Body of pancreas (tissue), 4 donors: ENCODE measurements around the gene UBAC1. TPM values are rescaled to one million over a fixed set of nuclear protein-coding genes. Genes with fewer than 3 reads are reported as not detected.

Source experiments
- ATAC-seq: fragments of 150-250 bp; one replicate; pipeline ENCODE4 v1.9.1; 2016
- DNase-seq, 4 donors: peaks; one replicate each; pipeline ENCODE4 v3.0.0-alpha.2; 2019
- H3K27ac ChIP-seq, 4 donors: fragments of 200-600 bp; sonication (generic); 1 replicate in 3 of 4; 2 replicates in 1 of 4; pipeline versions ENCODE4 v1.5.1 to v1.6.1; 2016 to 2019; ENCODE audit warnings: mild to moderate bottlenecking in 1 of 4, mixed read lengths in 1 of 4, moderate library complexity in 1 of 4
- H3K27me3 ChIP-seq, 2 donors: fragments of 200-600 bp; sonication (generic); one replicate each; pipeline ENCODE4 v1.6.0; 2016; ENCODE audit warnings: mild to moderate bottlenecking in 1 of 2
- H3K36me3 ChIP-seq, 2 donors: fragments of 200-600 bp; sonication (generic); replicated peaks in 1 of 2; 2 replicates each; pipeline ENCODE4 v1.5.1; 2016; ENCODE audit warnings: low read depth in 2 of 2; ENCODE audit not compliant: insufficient read depth in 1 of 2
- H3K4me1 ChIP-seq: fragments of 200-600 bp; sonication (generic); one replicate; pipeline ENCODE4 v1.6.0; 2016
- H3K4me3 ChIP-seq, 2 donors: fragments of 200-600 bp; sonication (generic); 1 replicate in 1 of 2; 2 replicates in 1 of 2; pipeline ENCODE4 v1.5.1; 2016 to 2019
- H3K9me3 ChIP-seq, 3 donors: fragments of 200-600 bp; sonication (generic); 1 replicate in 2 of 3; 2 replicates in 1 of 3; pipeline ENCODE4 v1.5.1; 2016
- CTCF ChIP-seq, 7 experiments: fragments of 450-650 bp in 4 of 7; fragments of 200-600 bp in 3 of 7; sonication (generic) in 3 of 7; IDR thresholded peaks; one replicate each; pipeline ENCODE4 v1.5.1; 2016 to 2019; ENCODE audit warnings: antibody characterized with exemption in 7 of 7
- POLR2A ChIP-seq, 3 donors: fragments of 450-650 bp; IDR thresholded peaks; one replicate each; pipeline ENCODE4 v1.6.1; 2016; ENCODE audit warnings: antibody characterized with exemption in 3 of 3, mild to moderate bottlenecking in 2 of 3
- WGBS, 2 donors: methylation state at CpG; one replicate each; pipeline ENCODE4 v1.1.5; 2017; 5-methylcytosine and 5-hydroxymethylcytosine counted together
- intact Hi-C: fragments of 100-400 bp; cut with DNase I; formaldehyde crosslinking; loops from one replicate; pipeline ENCODE4 v1.15.1; 2023
- total RNA-seq, 2 donors: library from RNA; depleted of rRNA; stranded (reverse); fragments of >200 nt; gene quantifications; one replicate each; pipeline ENCODE4 v1.1.0, GENCODE V29; 2016

UBAC1 gene
- total RNA-seq, 2 donors from 2014 or later: 17.4 to 25.4 TPM

- TF ChIP-seq POLR2A (IDR thresholded peaks at IDR 0.05) (no peak), CTCF (IDR thresholded peaks at IDR 0.05) (no peak)
- H3K27ac ChIP-seq: no peak overlapping the region
- no peak overlapping the region for H3K4me3 ChIP-seq
- intact Hi-C loops: no loop called here
- no peaks in the 10 kb centered on the region for H3K27me3 ChIP-seq
- DNase-seq: no peak
- H3K36me3 ChIP-seq: no peaks in the 10 kb centered on the region
- 90 to 91% methylated on average over 9 to 19 of the region's 19 CpGs for WGBS, 2 donors
- H3K9me3 ChIP-seq: no peaks in the 10 kb centered on the region
- H3K4me1 ChIP-seq: peaks cover 40% of the 10 kb centered on the region
- no peak for ATAC-seq
Measured at GRCh38 chr9:135889564-135890189, 71.5 kb downstream of the UBAC1 start.

- ATAC-seq (no peak), DNase-seq (no peak)
- no peak overlapping the region for H3K4me3 ChIP-seq
- H3K4me1 ChIP-seq: peaks cover 42% of the 10 kb centered on the region
- TF ChIP-seq CTCF (IDR thresholded peaks at IDR 0.05): no peak
- no peak for TF ChIP-seq POLR2A (IDR thresholded peaks at IDR 0.05)
- WGBS, 2 donors: 82 to 93% methylated on average over 10 to 13 of the region's 13 CpGs
- H3K27me3 ChIP-seq: no peaks in the 10 kb centered on the region
- intact Hi-C loops: no loop called here
- H3K27ac ChIP-seq: no peak overlapping the region
- no peaks in the 10 kb centered on the region for H3K36me3 ChIP-seq
- H3K9me3 ChIP-seq: no peaks in the 10 kb centered on the region
Measured at GRCh38 chr9:135888766-135889394, 72.3 kb downstream of the UBAC1 start.

GRCh38 chr9:135888126-135888765, 72.9 kb downstream of the UBAC1 start:
- Histone ChIP-seq H3K27ac (peak overlapping the region in 1 of 4 donors; percentile 29), H3K9me3 (no peaks in the 10 kb centered on the region), H3K27me3 (no peaks in the 10 kb centered on the region), H3K4me1 (peaks cover 42% of the 10 kb centered on the region), H3K4me3 (no peak overlapping the region), H3K36me3 (no peaks in the 10 kb centered on the region)
- TF ChIP-seq CTCF (IDR thresholded peaks at IDR 0.05) (no peak), POLR2A (IDR thresholded peaks at IDR 0.05) (no peak)
- 80 to 97% methylated on average over 9 to 22 of the region's 22 CpGs for WGBS, 2 donors
- intact Hi-C loops: no loop called here
- ATAC-seq (no peak), DNase-seq (no peak)

DNA sequence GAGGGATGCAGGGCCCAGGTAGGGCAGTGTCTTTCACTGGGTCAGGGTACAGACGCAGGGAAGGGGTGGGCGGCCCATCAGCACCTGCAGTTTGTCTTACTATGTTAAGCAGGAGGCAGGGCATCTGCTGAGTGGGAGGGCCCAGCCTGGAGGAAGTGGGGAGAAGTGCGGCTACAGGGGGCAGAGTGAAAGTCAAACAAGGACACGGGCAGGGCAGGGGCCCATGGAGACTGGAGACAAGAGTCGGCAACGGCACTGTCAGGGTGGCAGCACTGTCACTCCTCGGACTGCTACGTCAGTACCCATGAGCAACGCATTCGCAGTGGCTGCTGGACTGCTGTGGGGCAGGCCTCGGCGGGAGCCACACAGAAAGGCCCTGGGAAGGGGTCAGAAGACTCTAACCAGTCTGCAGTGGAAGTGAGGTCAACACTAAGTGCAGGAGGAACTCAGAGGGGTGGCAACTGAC, 73.6 kb downstream of the UBAC1 start:
- 64 to 75% methylated on average over 9 to 12 of the region's 12 CpGs for WGBS, 2 donors
- Histone ChIP-seq H3K36me3 (no peaks in the 10 kb centered on the region), H3K9me3 (no peaks in the 10 kb centered on the region), H3K4me3 (no peak overlapping the region), H3K4me1 (peaks cover 42% of the 10 kb centered on the region), H3K27me3 (no peaks in the 10 kb centered on the region), H3K27ac (peak overlapping the region in 2 of 4 donors; percentile 15 to 29)
- intact Hi-C loops: no loop called here
- TF ChIP-seq POLR2A (IDR thresholded peaks at IDR 0.05) (no peak), CTCF (IDR thresholded peaks at IDR 0.05) (no peak)
- no peak for ATAC-seq
- DNase-seq: no peak
